H1 (cell line): ENCODE data around the gene FAM209B. TPM values are rescaled to one million over a fixed set of nuclear protein-coding genes. Genes with fewer than 3 reads are reported as not detected.

Source experiments
- CTCF ChIA-PET: fragments of 300-600 bp; sonication (Branson Sonifier 250); formaldehyde crosslinking; loops from one replicate; lab custom pipeline; 2021; ENCODE audit not compliant: partially characterized antibody; lab: Charles Lee
- POLR2A ChIA-PET: fragments of 300-600 bp; sonication (Branson Sonifier 250); formaldehyde crosslinking; loops from one replicate; lab custom pipeline; 2021; ENCODE audit warnings: inconsistent platforms; ENCODE audit not compliant: partially characterized antibody; lab: Charles Lee
- DNase-seq, 2 experiments: peaks; one replicate each; pipeline versions ENCODE4 v3.0.0 to v3.0.0-alpha.2; 2010 to 2022; ENCODE audit warnings: low spot score in 2 of 2, low read depth in 1 of 2, mixed read lengths in 1 of 2
- FAIRE-seq: peaks from 2 replicates; lab custom pipeline; 2011; peaks lifted over from hg19 to GRCh38; lab: Jason Lieb, UNC
- H2AFZ ChIP-seq: 2 replicates; pipeline ENCODE4 v1.8.1; 2012; ENCODE audit warnings: low read length, inconsistent platforms
- H2AK5ac ChIP-seq: 2 replicates; pipeline ENCODE4 v1.6.1; 2013; ENCODE audit warnings: low read depth, low read length
- H2BK120ac ChIP-seq: replicated peaks from 2 replicates; pipeline ENCODE3; 2013; ENCODE audit warnings: low read depth, low read length, inconsistent platforms
- H2BK12ac ChIP-seq: 2 replicates; pipeline ENCODE4 v1.6.1; 2013; ENCODE audit warnings: low read depth, low read length
- H2BK15ac ChIP-seq: 2 replicates; pipeline ENCODE4 v1.6.1; 2013; ENCODE audit warnings: low read length
- H2BK20ac ChIP-seq: 2 replicates; pipeline ENCODE4 v1.6.1; 2013; ENCODE audit warnings: low read length
- H2BK5ac ChIP-seq: 2 replicates; pipeline ENCODE4 v1.6.1; 2013; ENCODE audit warnings: low read depth, low read length
- H3K14ac ChIP-seq: 2 replicates; pipeline ENCODE4 v1.6.1; 2013; ENCODE audit warnings: inconsistent platforms; ENCODE audit not compliant: insufficient read length
- H3K18ac ChIP-seq: 2 replicates; pipeline ENCODE4 v1.6.1; 2013; ENCODE audit warnings: low read length; ENCODE audit errors: extremely low read depth
- H3K23ac ChIP-seq: 2 replicates; pipeline ENCODE4 v1.6.1; 2013; ENCODE audit warnings: inconsistent platforms; ENCODE audit not compliant: insufficient read length
- H3K23me2 ChIP-seq: 2 replicates; pipeline ENCODE4 v1.6.1; 2013; ENCODE audit warnings: low read depth, low read length
- H3K27ac ChIP-seq: 2 replicates; pipeline ENCODE4 v1.6.1; 2011; ENCODE audit warnings: low read depth, low read length, inconsistent platforms
- H3K27me3 ChIP-seq, 4 experiments: replicated peaks in 1 of 4; 1 replicate in 1 of 4; 2 replicates in 3 of 4; pipeline versions ENCODE4 v1.6.1 to v1.8.1; 2011 to 2013; ENCODE audit warnings: low read length in 3 of 4, mild to moderate bottlenecking in 3 of 4, inconsistent platforms in 2 of 4, mixed read lengths in 2 of 4, moderate library complexity in 1 of 4; ENCODE audit not compliant: control insufficient read depth in 3 of 4, insufficient read depth in 3 of 4; ENCODE audit errors: extremely low read depth in 1 of 4
- H3K36me3 ChIP-seq, 4 experiments: 2 replicates each; pipeline versions ENCODE4 v1.6.1 to v1.8.1; 2011 to 2013; ENCODE audit warnings: mild to moderate bottlenecking in 4 of 4, low read length in 3 of 4, moderate library complexity in 2 of 4, control low read depth in 1 of 4, inconsistent platforms in 1 of 4; ENCODE audit not compliant: insufficient read depth in 4 of 4, control insufficient read depth in 2 of 4
- H3K4ac ChIP-seq: replicated peaks from 2 replicates; pipeline ENCODE3; 2013; ENCODE audit warnings: low read length, low read depth, mixed read lengths, inconsistent platforms; ENCODE audit not compliant: insufficient read length
- H3K4me1 ChIP-seq, 4 experiments: replicated peaks in 1 of 4; 1 replicate in 1 of 4; 2 replicates in 3 of 4; pipeline versions ENCODE4 v1.6.1 to v1.8.1; 2011 to 2013; ENCODE audit warnings: low read length in 3 of 4, inconsistent platforms in 2 of 4, mixed read lengths in 1 of 4; ENCODE audit not compliant: insufficient read depth in 4 of 4, control insufficient read depth in 3 of 4
- H3K4me2 ChIP-seq, 2 experiments: 2 replicates each; pipeline versions ENCODE4 v1.6.1 to v1.8.1; 2011 to 2013; ENCODE audit warnings: low read depth in 2 of 2, low read length in 2 of 2, control low read depth in 1 of 2, inconsistent platforms in 1 of 2, mild to moderate bottlenecking in 1 of 2; ENCODE audit not compliant: insufficient read depth in 1 of 2
- H3K4me3 ChIP-seq, 4 experiments: fragments of 200-600, 300-600 bp in 1 of 4; sonication (generic), shearing (Covaris generic), sonication (Bioruptor Twin) in 1 of 4; 2 replicates each; pipeline versions ENCODE4 v1.5.1 to v1.8.1; 2011 to 2016; ENCODE audit warnings: low read length in 4 of 4, low read depth in 3 of 4, control low read depth in 2 of 4, inconsistent platforms in 2 of 4, mild to moderate bottlenecking in 2 of 4, mixed read lengths in 1 of 4, moderate library complexity in 1 of 4; ENCODE audit not compliant: insufficient read depth in 2 of 4; ENCODE audit errors: extremely low read depth in 1 of 4
- H3K56ac ChIP-seq: replicated peaks from 2 replicates; pipeline ENCODE3; 2013; ENCODE audit warnings: low read depth, mild to moderate bottlenecking, mixed read lengths, low read length, inconsistent platforms; ENCODE audit not compliant: insufficient read length
- H3K79me1 ChIP-seq: 2 replicates; pipeline ENCODE4 v1.6.1; 2013; ENCODE audit warnings: low read depth, low read length, control low read depth
- H3K79me2 ChIP-seq, 2 experiments: 2 replicates each; pipeline versions ENCODE4 v1.6.1 to v1.8.1; 2012 to 2013; ENCODE audit warnings: low read length in 2 of 2, mild to moderate bottlenecking in 2 of 2, inconsistent platforms in 1 of 2; ENCODE audit not compliant: insufficient read depth in 2 of 2, control insufficient read depth in 1 of 2
- H3K9ac ChIP-seq, 4 experiments: replicated peaks in 1 of 4; 1 replicate in 1 of 4; 2 replicates in 3 of 4; pipeline versions ENCODE4 v1.6.1 to v1.8.1; 2011 to 2013; ENCODE audit warnings: low read depth in 3 of 4, low read length in 3 of 4, control low read depth in 2 of 4, mild to moderate bottlenecking in 2 of 4, moderate library complexity in 2 of 4, inconsistent platforms in 1 of 4; ENCODE audit errors: extremely low read depth in 1 of 4
- H3K9me3 ChIP-seq, 2 experiments: 2 replicates each; pipeline versions ENCODE4 v1.6.1 to v1.8.1; 2012 to 2013; ENCODE audit warnings: mild to moderate bottlenecking in 2 of 2, moderate library complexity in 2 of 2, control low read depth in 1 of 2, inconsistent platforms in 1 of 2, low read depth in 1 of 2, low read length in 1 of 2, mixed read lengths in 1 of 2; ENCODE audit not compliant: insufficient read depth in 2 of 2
- H4K20me1 ChIP-seq, 2 experiments: replicated peaks in 1 of 2; 2 replicates each; pipeline versions ENCODE3 to v1.8.1; 2011 to 2013; ENCODE audit warnings: inconsistent platforms in 2 of 2, low read length in 2 of 2, mild to moderate bottlenecking in 1 of 2; ENCODE audit not compliant: insufficient read depth in 2 of 2, control insufficient read depth in 1 of 2
- H4K5ac ChIP-seq: 2 replicates; pipeline ENCODE4 v1.6.1; 2013; ENCODE audit warnings: low read length, low read depth, mixed read lengths, inconsistent platforms; ENCODE audit not compliant: insufficient read length
- H4K8ac ChIP-seq: 2 replicates; pipeline ENCODE4 v1.8.0; 2013; ENCODE audit warnings: mild to moderate bottlenecking, moderate library complexity, low read length, inconsistent platforms; ENCODE audit not compliant: insufficient read depth; ENCODE audit errors: extremely low read depth
- H4K91ac ChIP-seq: replicated peaks from 2 replicates; pipeline ENCODE3; 2013; ENCODE audit warnings: low read length, mixed read lengths, inconsistent platforms; ENCODE audit not compliant: insufficient read length
- EZH2 ChIP-seq: fragments of 200-600 bp; sonication (generic); IDR thresholded peaks from 2 replicates; pipeline ENCODE4 v1.7.1; 2012; ENCODE audit warnings: low read depth, mild to moderate bottlenecking, moderate library complexity, low read length, inconsistent platforms; ENCODE audit not compliant: severe bottlenecking
- GTF2F1 ChIP-seq: IDR thresholded peaks from 2 replicates; pipeline ENCODE4 v1.6.1; 2012; ENCODE audit warnings: low read depth, low read length, improper control_type of control experiment, borderline replicate concordance
- NANOG ChIP-seq: IDR thresholded peaks from 2 replicates; pipeline ENCODE4 v1.6.1; 2011; ENCODE audit warnings: low read length, low read depth, mild to moderate bottlenecking, inconsistent platforms; ENCODE audit not compliant: insufficient read depth, poor library complexity, severe bottlenecking
- RNF2 ChIP-seq: fragments of 200-900, 300-1000 bp; sonication (generic); IDR thresholded peaks from 2 replicates; pipeline ENCODE4 v1.7.1; 2016; ENCODE audit warnings: borderline replicate concordance, low read depth, mild to moderate bottlenecking, antibody characterized with exemption, low read length; ENCODE audit not compliant: poor library complexity, severe bottlenecking; ENCODE audit errors: missing control alignments
- SIRT6 ChIP-seq: IDR thresholded peaks from one replicate; pipeline ENCODE4 v1.7.1; 2012; ENCODE audit warnings: low read length, inconsistent platforms
- SIX5 ChIP-seq: IDR thresholded peaks from 2 replicates; pipeline ENCODE4 v1.6.1; 2011; ENCODE audit warnings: mild to moderate bottlenecking, low read depth, low read length
- SP2 ChIP-seq: IDR thresholded peaks from 2 replicates; pipeline ENCODE4 v1.6.1; 2012; ENCODE audit warnings: mild to moderate bottlenecking, low read length, inconsistent platforms
- TAF7 ChIP-seq: optimal IDR thresholded peaks from 2 replicates; pipeline ENCODE3; 2011; ENCODE audit warnings: low read depth, mild to moderate bottlenecking, inconsistent platforms, low read length, moderate library complexity, borderline replicate concordance
- TCF12 ChIP-seq: IDR thresholded peaks from 2 replicates; pipeline ENCODE4 v1.6.1; 2011; ENCODE audit warnings: low read depth, mild to moderate bottlenecking, low read length
- ZNF274 ChIP-seq: IDR thresholded peaks from 2 replicates; pipeline ENCODE4 v1.7.0; 2012; ENCODE audit warnings: low read length, borderline replicate concordance; ENCODE audit errors: extremely low read depth
- WGBS, 2 experiments: shearing (Covaris generic) in 1 of 2; methylation state at CpG; one replicate each; pipeline versions ENCODE4 v1.1.6 to v1.1.7; 2013 to 2015; ENCODE audit warnings: low lambda C conversion rate in 2 of 2, mixed read lengths in 2 of 2, inconsistent platforms in 1 of 2, low coverage in 1 of 2, missing lambda C conversion rate in 1 of 2; ENCODE audit not compliant: insufficient replicate concordance in 2 of 2, insufficient coverage in 1 of 2, insufficient read length in 1 of 2; ENCODE audit errors: extremely low coverage in 1 of 2, missing lambda C conversion rate in 1 of 2; 5-methylcytosine and 5-hydroxymethylcytosine counted together
- polyA plus RNA-seq, 7 experiments: library from polyadenylated mRNA; depleted of rRNA in 3 of 7; stranded (reverse) in 5 of 7; unstranded in 2 of 7; fragments of >200 nt in 5 of 7; fragments of 200-250 nt in 2 of 7; gene quantifications; 1 replicate in 5 of 7; 2 replicates in 1 of 7; 4 replicates in 1 of 7; pipeline versions ENCODE4 v1.2.1 to v1.2.3, GENCODE V29; 2011 to 2013; ENCODE audit warnings: missing spikeins in 2 of 7, mixed read lengths in 2 of 7
- total RNA-seq: library from RNA; stranded (reverse); fragmentation: NEBNext Ultra II Directional; extraction: Animal tissue kit (Norgen Biotek cat#: 25700); gene quantifications from 2 replicates; pipeline ENCODE4 v1.2.1, GENCODE V29; 2021

The FAM209B gene
- total and polyA plus RNA-seq, 2 of the 8 experiments (the other 6 are each of a cell fraction or from before 2014, with no cell fraction given) = 0.29 TPM; not detected in 1

GRCh38 chr20:56552911-56553629 is 20.0 kb downstream of the FAM209B start:
- 90% methylated on average over 8 of the region's 8 CpGs; no CpG with 5 or more reads in 1 of the 2 experiments for WGBS, 2 experiments
- no peak overlapping the region for H3K4me3 ChIP-seq
- FAIRE-seq (no peak), DNase-seq (no peak)
- no peak overlapping the region for H2AFZ ChIP-seq
- H3K23me2 ChIP-seq = no peaks in the 10 kb centered on the region
- ChIA-PET CTCF (interaction anchor here (5.9 kb wide), 1 partner anchor 25 kb away, joined by 95 read pairs; no protein-coding TSS in a partner anchor), POLR2A (no interaction called here)
- H4K91ac ChIP-seq = no peak overlapping the region
- TF ChIP-seq NANOG (no peak), SIRT6 (no peak), GTF2F1 (no peak), TCF12 (no peak), EZH2 (no peak), RNF2 (no peak), TAF7 (no peak), SP2 (no peak), SIX5 (no peak), ZNF274 (no peak)
- H2BK15ac ChIP-seq = no peak overlapping the region
- H2BK12ac ChIP-seq = no peak overlapping the region
- H3K79me2 ChIP-seq = no peaks in the 10 kb centered on the region
- H3K18ac ChIP-seq = no peak overlapping the region
- H4K8ac ChIP-seq = no peak overlapping the region
- H3K4ac ChIP-seq = no peak overlapping the region
- H3K36me3 ChIP-seq = no peaks in the 10 kb centered on the region
- H3K23ac ChIP-seq = no peak overlapping the region
- no peak overlapping the region for H2BK5ac ChIP-seq
- no peak overlapping the region for H2AK5ac ChIP-seq
- H3K27ac ChIP-seq = no peak overlapping the region
- H2BK20ac ChIP-seq = no peak overlapping the region
- H3K9me3 ChIP-seq = no peaks in the 10 kb centered on the region
- no peak overlapping the region for H3K14ac ChIP-seq
- no peak overlapping the region for H4K5ac ChIP-seq
- no peaks in the 10 kb centered on the region for H3K27me3 ChIP-seq
- H2BK120ac ChIP-seq = no peak overlapping the region
- H3K4me2 ChIP-seq = no peak overlapping the region
- H3K4me1 ChIP-seq = peaks cover 0 to 2% (median 0%) of the 10 kb centered on the region in 4 experiments; a peak in 1 of 7 replicates
- H3K9ac ChIP-seq = no peak overlapping the region
- H3K79me1 ChIP-seq = no peaks in the 10 kb centered on the region
- H4K20me1 ChIP-seq = no peaks in the 10 kb centered on the region
- H3K56ac ChIP-seq = no peak overlapping the region
